SH-SY5Y (cell line): Measurements from ENCODE around the gene MT1M.

Source experiments
- GATA2 ChIP-seq: IDR thresholded peaks from 2 replicates; pipeline ENCODE4 v1.6.1; 2011; ENCODE audit warnings: mild to moderate bottlenecking, low read depth, low read length
- GATA3 ChIP-seq: IDR thresholded peaks from 2 replicates; pipeline ENCODE4 v1.6.1; 2011; ENCODE audit warnings: low read depth, mild to moderate bottlenecking, low read length, moderate library complexity

DNA sequence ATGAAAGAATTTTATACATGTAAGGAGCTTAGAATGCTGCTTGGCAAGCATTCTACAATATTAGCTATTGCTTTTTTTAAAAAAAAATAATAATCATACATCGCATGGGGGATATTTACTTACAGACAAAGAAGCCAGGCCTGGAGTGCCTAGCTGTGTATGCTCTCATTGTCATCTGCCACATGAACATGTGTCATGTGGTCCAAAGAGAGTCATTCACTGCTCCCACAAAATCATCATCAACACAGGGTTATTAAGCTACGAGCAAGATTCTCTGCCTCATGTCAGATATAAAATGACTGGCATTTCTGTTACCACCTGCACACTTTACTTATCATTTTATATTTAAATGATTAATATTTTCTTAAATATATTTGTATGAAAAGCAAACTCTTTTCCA is 8.8 kb upstream of the MT1M start:
- TF ChIP-seq GATA2 (no peak), GATA3 (no peak)
